GM18951 (cell line): ENCODE measurements around the gene DIO3.
"Not testable (repeated sequence)": the region's sequence is repeated elsewhere in the genome, so short reads cannot be mapped to it uniquely, and the experiment has no call there.

Experiments used
- POLR2A ChIP-seq: IDR thresholded peaks from 4 replicates; pipeline ENCODE4 v1.6.1; 2011; ENCODE audit warnings: mild to moderate bottlenecking; ENCODE audit not compliant: insufficient read length, insufficient read depth; ENCODE audit errors: extremely low read depth
- in situ Hi-C: fragments of 300-500 bp; cut with MboI; formaldehyde crosslinking; loops from one replicate; pipeline ENCODE4 v1.12.0; 2022; ENCODE audit warnings: low sequenced_read_pairs, mixed read lengths, inconsistent platforms; ENCODE audit not compliant: unreplicated experiment

DIO3 gene

DNA sequence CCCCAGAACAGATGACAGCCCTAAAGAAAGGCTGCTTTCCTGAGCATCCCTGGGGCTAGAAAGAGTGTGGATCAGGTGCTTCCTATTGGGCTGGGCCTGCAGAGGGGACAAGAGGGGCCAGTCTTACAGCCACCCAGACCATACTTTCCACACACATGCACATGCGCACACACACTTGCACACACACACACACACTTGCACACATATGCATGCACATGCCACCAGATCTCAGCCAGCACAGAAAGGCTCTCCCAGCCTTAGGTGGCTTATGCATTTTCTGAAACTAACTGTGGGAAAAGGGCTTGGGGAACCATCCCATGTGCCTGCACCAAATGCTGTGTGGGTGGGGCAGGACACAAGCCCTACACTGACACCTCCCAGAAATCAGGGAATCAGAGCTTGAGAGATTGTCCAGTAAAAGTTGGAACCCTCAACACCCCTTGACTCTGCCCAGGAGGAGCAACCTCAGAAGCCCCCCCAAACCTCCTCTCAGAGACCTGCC, 2.5 kb upstream of the DIO3 start:
- no peak for TF ChIP-seq POLR2A
- in situ Hi-C loops: no loop called here

DNA sequence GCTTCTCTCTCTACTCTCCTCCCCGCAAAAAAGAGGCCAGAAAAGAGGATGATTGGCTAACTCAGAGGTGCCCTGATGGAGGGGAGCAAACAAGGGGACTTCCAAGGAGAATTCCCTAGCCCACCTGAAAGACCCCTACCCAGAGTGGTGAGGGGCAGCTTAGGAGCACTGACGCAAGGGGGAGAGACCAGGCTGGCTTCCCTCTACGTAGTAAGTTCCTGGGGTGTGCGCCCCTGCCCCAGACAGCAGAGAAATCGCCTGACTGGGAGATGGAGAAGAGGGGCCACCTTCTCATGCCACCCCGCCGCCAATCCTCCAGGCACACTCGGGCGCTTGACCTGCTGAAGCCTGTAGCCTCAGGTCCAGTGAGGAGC, 2.1 kb upstream of the DIO3 start:
- TF ChIP-seq POLR2A: no peak
- in situ Hi-C loops: no loop called here

DNA sequence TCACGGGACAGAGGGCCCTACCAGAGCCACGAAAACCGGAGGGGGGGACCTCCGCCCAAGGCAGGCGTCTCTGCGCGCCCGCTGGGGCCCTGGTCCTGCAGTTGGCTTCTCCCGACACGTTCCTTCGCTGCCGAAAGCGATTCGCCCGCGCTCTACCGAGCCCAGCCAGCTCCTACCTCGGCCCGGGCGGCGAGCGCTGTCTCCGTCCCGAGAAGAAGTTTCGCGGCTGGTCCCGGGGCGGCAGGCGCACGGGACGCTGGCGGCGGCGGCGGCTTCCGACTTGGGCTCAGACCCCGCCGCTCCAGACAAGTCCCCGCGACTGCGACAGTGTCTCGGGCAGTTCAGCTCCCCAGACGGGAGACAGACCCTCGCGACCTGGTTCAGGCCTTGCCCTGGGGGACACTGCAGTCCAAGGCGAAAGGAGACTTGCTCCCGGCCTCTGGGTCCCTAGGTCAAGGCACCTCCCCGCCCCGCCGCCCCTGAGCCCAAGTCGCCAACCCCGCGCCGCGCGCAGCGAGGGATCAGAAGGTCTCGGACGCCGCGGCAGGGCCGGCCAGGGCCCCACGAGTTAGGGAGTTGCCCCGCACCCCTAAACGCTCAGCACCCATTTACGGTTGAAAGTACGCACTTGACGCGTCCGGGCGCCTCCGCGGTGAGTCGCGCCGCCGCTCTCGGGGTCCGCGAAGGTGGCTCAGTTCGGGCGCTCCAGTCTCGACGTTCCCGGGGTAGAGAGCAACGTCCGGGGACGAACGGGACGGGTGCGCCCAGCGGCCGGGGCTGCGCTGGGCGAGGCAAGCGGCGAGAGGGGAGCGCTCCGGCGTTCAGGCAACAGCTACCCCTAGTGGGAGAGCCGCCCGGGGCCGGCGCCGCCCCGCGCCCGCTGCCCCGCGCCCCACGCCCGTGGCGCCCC, 1.4 kb upstream of the DIO3 start:
- no peak for TF ChIP-seq POLR2A
- in situ Hi-C loops: no loop called here

DNA sequence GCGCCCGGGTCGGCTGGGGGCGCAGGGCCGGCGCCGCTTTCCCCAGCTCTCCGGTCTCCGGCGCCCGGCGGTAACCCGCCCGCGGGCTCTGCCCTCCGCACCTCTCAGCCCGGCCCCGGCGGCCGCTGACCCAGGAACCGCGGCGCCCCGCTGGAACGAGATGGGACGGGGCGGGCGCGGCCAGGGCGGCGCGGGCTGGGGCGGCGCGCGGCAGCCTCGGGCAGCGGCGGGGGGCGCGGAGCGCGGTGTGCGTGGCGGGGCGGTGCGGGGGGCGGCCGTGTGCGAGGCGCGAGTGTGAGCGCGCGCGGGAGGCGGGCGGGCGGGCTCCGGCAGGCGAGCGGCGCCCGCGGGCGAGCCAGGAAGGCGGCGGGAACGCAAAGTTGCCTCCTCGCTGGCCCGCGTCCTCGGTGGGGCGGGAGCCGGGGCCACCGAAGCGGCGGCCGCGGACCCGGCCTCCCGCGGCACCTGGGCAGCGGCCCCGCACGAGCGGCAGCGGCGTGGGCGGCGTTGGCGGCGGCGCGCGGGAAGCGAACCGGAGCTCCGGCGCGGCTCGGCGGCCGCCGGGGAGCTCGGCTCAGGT, 671 bp upstream of the DIO3 start:
- TF ChIP-seq POLR2A: no peak
- in situ Hi-C loops: no loop called here

DNA sequence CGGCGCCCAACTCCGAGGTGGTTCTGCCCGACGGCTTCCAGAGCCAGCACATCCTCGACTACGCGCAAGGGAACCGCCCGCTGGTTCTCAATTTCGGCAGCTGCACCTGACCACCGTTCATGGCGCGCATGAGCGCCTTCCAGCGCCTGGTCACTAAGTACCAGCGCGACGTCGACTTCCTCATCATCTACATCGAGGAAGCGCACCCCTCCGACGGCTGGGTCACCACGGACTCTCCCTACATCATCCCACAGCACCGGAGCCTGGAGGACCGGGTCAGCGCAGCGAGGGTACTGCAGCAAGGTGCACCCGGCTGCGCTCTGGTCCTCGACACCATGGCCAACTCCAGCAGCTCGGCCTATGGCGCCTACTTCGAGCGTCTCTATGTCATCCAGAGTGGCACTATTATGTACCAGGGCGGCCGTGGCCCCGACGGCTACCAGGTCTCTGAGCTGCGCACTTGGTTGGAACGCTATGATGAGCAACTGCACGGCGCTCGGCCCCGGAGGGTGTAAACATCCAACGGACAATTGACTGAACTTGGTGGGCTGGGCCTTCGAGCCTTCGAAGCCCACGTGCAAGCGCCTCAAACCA, 699 bp downstream of the DIO3 start:
- TF ChIP-seq POLR2A: no peak
- in situ Hi-C loops: no loop called here

DNA sequence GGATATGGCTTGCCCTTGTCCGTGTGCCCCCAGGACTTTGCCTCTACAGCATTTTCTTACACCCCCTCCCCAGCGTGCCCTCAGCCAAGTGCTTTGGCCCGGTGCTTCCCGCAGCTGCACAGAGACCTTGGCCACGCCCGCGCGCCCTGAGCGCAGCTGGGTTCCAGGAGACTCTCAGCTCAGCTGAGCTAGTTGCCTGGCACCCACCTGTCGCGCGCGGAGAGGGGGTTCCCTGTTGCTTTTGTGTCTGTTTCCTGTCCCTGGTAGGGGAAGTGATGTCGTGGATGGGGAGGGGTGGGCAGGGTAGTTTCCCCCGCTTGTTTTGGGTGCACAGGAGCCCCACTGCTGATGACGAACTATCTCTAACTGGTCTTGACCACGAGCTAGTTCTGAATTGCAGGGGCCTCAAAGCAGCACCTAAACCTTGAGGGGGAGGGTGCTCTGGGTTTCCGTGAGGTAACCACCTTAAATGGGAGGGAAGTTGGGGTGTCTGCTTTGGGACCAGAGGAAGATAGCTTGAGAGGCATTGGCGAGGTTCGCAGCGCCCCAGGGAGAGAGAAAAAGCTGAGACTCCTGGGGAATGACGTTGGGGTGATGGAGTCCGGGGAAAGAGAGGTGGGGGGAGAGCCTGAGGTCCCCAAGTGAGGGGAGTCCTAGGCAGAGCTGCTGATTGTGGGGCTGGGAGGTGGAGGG, 1.5 kb downstream of the DIO3 start:
- no peak for TF ChIP-seq POLR2A
- in situ Hi-C loops: no loop called here

DNA sequence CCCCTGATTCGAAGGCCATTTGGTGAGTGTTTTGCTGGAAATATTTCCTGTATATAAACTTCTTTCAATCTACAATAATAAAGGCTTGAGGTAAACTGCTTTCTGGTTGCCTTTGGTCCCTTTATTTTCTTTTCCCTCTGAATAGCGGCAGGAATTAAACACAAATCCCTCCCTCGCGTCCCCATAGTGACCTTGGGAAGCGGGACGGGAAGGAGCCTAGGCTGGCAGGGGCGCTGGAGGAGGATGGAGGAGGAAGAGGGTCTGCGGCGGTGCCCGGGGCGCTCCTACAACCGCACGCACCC, 2.0 kb downstream of the DIO3 start:
- TF ChIP-seq POLR2A: no peak
- in situ Hi-C loops: no loop called here

DNA sequence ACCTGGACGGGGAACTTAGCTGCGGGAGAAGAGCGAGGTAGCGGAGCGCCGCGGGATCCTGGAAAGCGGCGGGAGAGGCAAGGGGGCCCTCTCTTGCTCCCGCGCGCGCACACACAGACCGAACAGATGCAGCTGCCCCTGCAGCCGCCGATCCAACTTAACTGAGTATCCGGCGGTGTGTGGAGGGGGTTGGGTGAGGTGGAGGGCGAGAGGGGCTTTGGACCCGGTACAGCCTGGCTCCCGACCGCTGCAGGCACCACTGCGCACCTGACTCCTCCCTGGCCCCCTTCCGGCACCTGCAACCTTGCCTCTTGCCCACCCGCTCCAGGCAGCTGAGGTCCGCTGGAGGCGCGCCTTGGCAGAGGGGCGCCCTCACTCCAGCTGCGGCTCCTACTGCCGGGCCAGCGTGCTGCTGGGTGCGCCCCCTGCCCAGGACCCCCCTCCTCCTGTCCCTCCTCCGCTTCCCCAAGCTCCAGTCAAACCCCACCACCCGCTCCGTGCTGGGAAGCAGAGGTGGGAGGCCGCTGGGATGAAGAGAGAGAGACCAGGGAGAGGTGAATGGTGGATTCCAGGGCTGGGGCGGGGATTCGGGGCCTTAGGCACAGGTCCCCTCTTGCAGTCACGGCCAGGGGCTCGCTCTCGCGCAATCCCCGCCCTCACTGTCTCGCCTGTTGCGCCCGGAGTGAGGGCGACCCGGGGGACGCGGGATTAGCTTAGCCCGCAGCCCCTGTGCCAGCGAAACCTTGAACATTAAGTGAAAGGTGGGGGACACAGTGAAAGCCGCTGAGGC, 2.6 kb downstream of the DIO3 start:
- in situ Hi-C loops: no loop called here
- TF ChIP-seq POLR2A: no peak

DNA sequence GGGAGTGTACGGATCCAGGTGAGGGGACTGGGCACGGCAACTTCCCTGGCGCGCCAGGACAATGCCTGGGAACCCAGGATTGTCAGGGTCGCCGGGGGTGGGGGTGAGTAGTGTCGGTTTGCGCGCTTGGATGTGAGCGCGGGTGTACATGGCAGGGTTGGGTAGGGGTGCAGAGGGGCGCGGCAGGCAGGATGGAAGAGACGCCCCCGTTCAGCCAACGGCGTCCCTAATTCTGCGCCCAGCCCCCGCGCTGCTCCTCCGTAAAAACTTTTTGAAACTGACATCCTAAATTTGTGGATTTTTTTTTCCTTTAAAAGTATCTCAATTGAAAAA, 3.1 kb downstream of the DIO3 start:
- in situ Hi-C loops: no loop called here
- TF ChIP-seq POLR2A: no peak

DNA sequence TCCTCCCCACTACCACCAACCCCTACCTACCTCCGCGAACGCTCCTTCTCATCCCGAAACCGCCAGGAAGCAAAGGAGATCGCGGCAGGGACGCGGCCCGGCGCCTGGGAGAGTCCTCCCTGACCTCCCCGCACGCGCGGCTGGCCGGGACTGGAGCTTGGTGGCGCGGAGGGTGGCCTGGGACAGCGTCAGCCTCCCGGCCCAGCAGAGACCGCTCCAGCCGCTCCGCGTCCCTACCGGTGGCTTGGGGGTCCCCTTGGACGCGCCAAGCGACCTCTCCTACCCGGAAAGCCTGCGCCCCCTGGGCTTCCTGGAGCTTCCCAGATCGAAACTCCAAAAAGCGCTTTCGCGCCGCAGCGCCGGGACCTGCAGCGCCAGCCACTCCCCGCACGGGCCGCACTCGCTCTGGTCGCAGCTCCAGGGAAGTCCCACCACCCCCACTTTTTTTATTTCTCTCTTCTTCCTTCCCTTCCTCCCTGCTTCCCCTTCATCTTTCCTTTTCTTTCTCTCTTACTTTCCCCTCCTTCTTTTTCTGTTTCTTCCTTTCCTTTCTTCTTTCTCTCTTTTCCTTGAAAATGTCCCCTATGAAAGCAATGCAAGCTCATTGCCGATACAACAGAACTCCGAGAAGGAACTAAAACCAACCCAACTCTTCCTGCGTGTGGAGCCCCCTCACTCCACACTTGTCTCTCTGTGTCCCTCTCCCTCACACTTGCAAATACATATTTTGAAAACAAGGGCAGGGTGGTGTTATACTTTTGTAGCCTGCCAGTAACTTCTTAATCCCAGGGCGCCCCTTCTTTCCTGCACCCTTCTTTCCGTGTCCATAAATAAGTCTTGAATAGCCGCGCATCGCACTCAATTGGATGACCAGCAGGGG, 3.8 kb downstream of the DIO3 start:
- in situ Hi-C loops: no loop called here
- TF ChIP-seq POLR2A: no peak

DNA sequence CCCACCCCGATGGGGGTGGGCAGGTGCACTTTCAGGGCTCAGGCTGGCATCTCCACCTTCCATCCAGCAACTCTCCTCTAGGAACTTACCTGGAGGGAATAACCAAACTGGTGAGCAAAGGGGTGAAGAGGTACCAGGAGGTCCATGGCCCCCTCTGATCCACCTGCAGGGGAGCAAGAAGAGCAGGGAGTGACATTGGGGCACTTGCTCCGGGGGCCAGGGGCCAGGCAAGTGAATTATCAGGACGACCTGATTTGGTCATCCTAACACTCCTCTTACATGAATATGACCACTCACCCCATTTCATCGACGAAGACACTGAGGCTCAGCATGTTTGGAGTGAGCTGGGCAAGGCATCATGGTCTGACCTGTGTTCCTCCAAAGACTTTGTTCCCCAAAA, 6.0 kb downstream of the DIO3 start:
- in situ Hi-C loops: no loop called here
- no peak for TF ChIP-seq POLR2A

DNA sequence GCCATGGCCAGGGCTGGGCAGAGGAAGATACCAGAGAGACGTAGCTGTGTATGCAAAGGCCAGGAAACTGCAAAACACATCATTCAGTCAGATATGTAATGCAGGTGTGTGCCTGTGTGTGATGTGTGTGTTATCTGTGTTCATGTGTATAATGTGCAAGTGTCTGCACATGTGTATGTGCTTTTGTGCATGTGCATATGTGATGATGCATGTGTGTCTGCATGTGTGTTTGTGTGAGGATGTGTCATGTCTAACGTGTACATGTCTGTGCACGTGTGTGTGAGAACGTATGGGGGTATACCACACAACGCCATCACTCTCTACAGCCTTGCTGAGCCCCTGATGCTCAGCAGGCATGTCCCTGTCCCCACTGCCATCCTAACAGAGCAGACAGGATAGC, 9.7 kb downstream of the DIO3 start:
- TF ChIP-seq POLR2A: no peak
- in situ Hi-C loops: no loop called here

DNA sequence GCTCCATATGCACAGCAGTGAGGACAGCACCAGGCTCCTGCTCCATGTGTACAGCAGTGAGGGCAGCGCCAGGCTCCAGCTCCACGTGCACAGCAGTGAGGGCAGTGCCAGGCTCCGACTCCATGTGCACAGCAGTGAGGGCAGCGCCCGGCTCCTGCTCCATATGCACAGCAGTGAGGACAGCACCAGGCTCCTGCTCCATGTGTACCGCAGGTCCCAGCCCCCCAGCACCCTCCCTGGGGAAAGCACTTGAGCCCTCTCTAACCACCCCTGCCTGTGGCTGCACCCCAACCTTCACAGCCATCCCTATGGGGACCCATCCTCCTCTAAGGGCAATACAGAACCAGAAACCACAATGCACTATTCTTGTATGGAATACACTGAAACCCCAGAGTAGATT, 11.2 kb downstream of the DIO3 start:
- in situ Hi-C loops: not testable (repeated sequence)
